Mammary microvascular endothelial cell (primary cell): Measurements from ENCODE around the gene TFAP2D. TPM values are rescaled to one million over a fixed set of nuclear protein-coding genes. Genes with fewer than 3 reads are reported as not detected.

Experiments
- total RNA-seq: library from RNA; depleted of rRNA; stranded (reverse); fragments of >200 nt; gene quantifications from 2 replicates; pipeline ENCODE4 v1.2.3, GENCODE V29; 2015

TFAP2D gene
- total RNA-seq, result not detected in 2 replicates

GRCh38 chr6:50713226-50713625 lies at the start of gene TFAP2D:
Gene TFAP2D, plus strand, starts transcription at chr6:50713526. Its CDS starts 530 bp downstream, at chr6:50714056.

GRCh38 chr6:50818673-50819072 lies 105.3 kb downstream of the TFAP2D start, which contains the start of gene TFAP2B:
Gene TFAP2B, plus strand, starts transcription at chr6:50818871. Its CDS starts 21 bp downstream, at chr6:50818892.

Other genes starting within 250 kb of the TFAP2D start
- gene TFAP2B, start 105.3 kb downstream of the TFAP2D start, total RNA-seq, result under 0.01 TPM in 1 of 2 replicates, not detected in the other